ENCODE results near the gene KIRREL3.

KIRREL3 gene

GRCh38 chr11:126403022-126403581, 597.5 kb downstream of the KIRREL3 start:
- no peak overlapping the region for H2AFZ ChIP-seq (ENCODE audit: low read depth)
- H3K4me3 ChIP-seq (IDR thresholded peaks at IDR 0.05; ENCODE audit: insufficient read depth, low read depth, low read length): no peak overlapping the region
- H3K79me2 ChIP-seq (ENCODE audit: insufficient read depth, low read depth): no peaks in the 10 kb centered on the region
- no peaks in the 10 kb centered on the region for H3K4me1 ChIP-seq (ENCODE audit: low read depth, poor library complexity, severe bottlenecking)
- H4K20me1 ChIP-seq (ENCODE audit: insufficient read depth): no peaks in the 10 kb centered on the region
- no peak overlapping the region for H3K27ac ChIP-seq
- no peaks in the 10 kb centered on the region for H3K27me3 ChIP-seq (ENCODE audit: insufficient read depth, low read depth)
- no peaks in the 10 kb centered on the region for H3K36me3 ChIP-seq (ENCODE audit: insufficient read depth)
- H3K9ac ChIP-seq: no peak overlapping the region
- no peak for TF ChIP-seq CTCF (conservative IDR thresholded peaks at IDR 0.05; ENCODE audit: low read depth, low read length)
- no peak overlapping the region for H3K4me2 ChIP-seq

DNA sequence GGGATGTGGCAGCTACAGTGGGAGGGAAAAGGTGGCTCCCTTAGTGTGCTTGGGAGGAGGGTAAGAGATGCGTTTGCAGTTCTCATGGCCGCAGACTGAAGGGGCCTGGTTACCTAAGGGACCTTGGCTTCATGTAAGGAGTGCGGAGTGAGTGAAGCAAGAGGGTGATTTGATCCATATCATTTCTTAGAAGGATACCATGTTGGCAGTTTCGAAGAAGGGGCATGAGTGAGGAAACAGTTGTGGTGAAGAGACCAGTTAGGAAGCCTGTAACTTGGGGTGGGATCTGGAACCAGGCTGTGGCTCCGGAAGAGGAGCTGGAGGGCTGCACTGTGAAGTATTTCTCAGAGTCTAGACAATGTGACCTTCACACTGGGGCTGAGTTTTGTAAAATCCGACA, 600.1 kb downstream of the KIRREL3 start:
- no peak overlapping the region for H3K4me3 ChIP-seq (IDR thresholded peaks at IDR 0.05; ENCODE audit: insufficient read depth, low read depth, low read length)
- no peak overlapping the region for H2AFZ ChIP-seq (ENCODE audit: low read depth)
- H3K27me3 ChIP-seq (ENCODE audit: insufficient read depth, low read depth): no peaks in the 10 kb centered on the region
- H3K27ac ChIP-seq: no peak overlapping the region
- H4K20me1 ChIP-seq (ENCODE audit: insufficient read depth): no peaks in the 10 kb centered on the region
- no peaks in the 10 kb centered on the region for H3K36me3 ChIP-seq (ENCODE audit: insufficient read depth)
- H3K4me1 ChIP-seq (ENCODE audit: low read depth, poor library complexity, severe bottlenecking): no peaks in the 10 kb centered on the region
- H3K4me2 ChIP-seq: no peak overlapping the region
- H3K79me2 ChIP-seq (ENCODE audit: insufficient read depth, low read depth): no peaks in the 10 kb centered on the region
- H3K9ac ChIP-seq: no peak overlapping the region
- TF ChIP-seq CTCF (conservative IDR thresholded peaks at IDR 0.05; ENCODE audit: low read depth, low read length): no peak

DNA sequence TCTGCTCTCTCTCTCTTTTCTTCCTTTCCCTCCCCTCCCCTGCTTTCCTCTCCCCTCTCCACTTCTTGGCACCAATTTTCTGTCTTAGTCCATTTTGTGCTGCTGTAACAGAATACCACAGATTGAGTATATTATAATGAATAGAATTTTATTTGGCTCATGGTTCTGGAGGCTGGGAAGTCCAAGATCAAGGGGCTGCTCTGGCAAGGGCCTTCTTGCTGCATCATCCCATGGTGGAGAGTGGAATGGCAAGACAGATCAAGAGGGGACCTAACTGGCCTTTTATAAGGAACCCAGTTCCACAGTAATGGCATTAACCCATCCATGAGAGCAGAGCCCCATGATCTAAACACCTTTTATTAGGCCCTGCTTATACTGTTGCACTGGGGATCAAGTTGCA, 600.6 kb downstream of the KIRREL3 start:
- Histone ChIP-seq H3K4me3 (IDR thresholded peaks at IDR 0.05; ENCODE audit: insufficient read depth, low read depth, low read length) (no peak overlapping the region), H3K27me3 (ENCODE audit: insufficient read depth, low read depth) (no peaks in the 10 kb centered on the region), H3K36me3 (ENCODE audit: insufficient read depth) (no peaks in the 10 kb centered on the region), H3K27ac (no peak overlapping the region), H3K9ac (no peak overlapping the region), H3K4me1 (ENCODE audit: low read depth, poor library complexity, severe bottlenecking) (no peaks in the 10 kb centered on the region), H2AFZ (ENCODE audit: low read depth) (no peak overlapping the region), H3K4me2 (no peak overlapping the region), H3K79me2 (ENCODE audit: insufficient read depth, low read depth) (no peaks in the 10 kb centered on the region), H4K20me1 (ENCODE audit: insufficient read depth) (no peaks in the 10 kb centered on the region)
- TF ChIP-seq CTCF (conservative IDR thresholded peaks at IDR 0.05; ENCODE audit: low read depth, low read length): no peak

- no peak for TF ChIP-seq CTCF (conservative IDR thresholded peaks at IDR 0.05; ENCODE audit: low read depth, low read length)
- Histone ChIP-seq H3K27me3 (ENCODE audit: insufficient read depth, low read depth) (no peaks in the 10 kb centered on the region), H3K4me1 (ENCODE audit: low read depth, poor library complexity, severe bottlenecking) (no peaks in the 10 kb centered on the region), H3K27ac (no peak overlapping the region), H2AFZ (ENCODE audit: low read depth) (no peak overlapping the region), H3K36me3 (ENCODE audit: insufficient read depth) (no peaks in the 10 kb centered on the region), H3K4me3 (IDR thresholded peaks at IDR 0.05; ENCODE audit: insufficient read depth, low read depth, low read length) (no peak overlapping the region), H3K9ac (no peak overlapping the region), H3K4me2 (no peak overlapping the region), H4K20me1 (ENCODE audit: insufficient read depth) (no peaks in the 10 kb centered on the region), H3K79me2 (ENCODE audit: insufficient read depth, low read depth) (no peaks in the 10 kb centered on the region)
These were observed 601.8 kb downstream of the KIRREL3 start for GRCh38 chr11:126398721-126399120.
